Heart left ventricle (tissue), 16 donors: ENCODE measurements around the gene NOTCH3. TPM values are rescaled to one million over a fixed set of nuclear protein-coding genes. Genes with fewer than 3 reads are reported as not detected.

Experiments
- ATAC-seq, 4 donors: fragments of 200-7000 bp; cut with Tn5 transposase; one replicate each; pipeline ENCODE4 v1.9.1; 2020 to 2022; ENCODE audit warnings: moderate library complexity in 4 of 4, mild to moderate bottlenecking in 3 of 4, moderate number of reproducible peaks in 1 of 4
- DNase-seq, 5 donors: peaks; one replicate each; pipeline ENCODE4 v3.0.0-alpha.2; 2020
- H3K27ac ChIP-seq, 12 donors: fragments of 200-600 bp; sonication (generic) in 4 of 12; one replicate each; pipeline versions ENCODE4 v1.5.0 to v1.8.0; 2016 to 2022; ENCODE audit warnings: mild to moderate bottlenecking in 2 of 12
- H3K27me3 ChIP-seq, 9 donors: fragments of 200-600 bp; sonication (generic) in 2 of 9; one replicate each; pipeline versions ENCODE4 v1.5.1 to v1.8.0; 2016 to 2022; ENCODE audit warnings: mild to moderate bottlenecking in 3 of 9
- H3K36me3 ChIP-seq, 9 donors: fragments of 200-600 bp; sonication (generic) in 2 of 9; one replicate each; pipeline versions ENCODE4 v1.5.0 to v1.8.0; 2018 to 2022; ENCODE audit warnings: mild to moderate bottlenecking in 2 of 9
- H3K4me1 ChIP-seq, 12 donors: fragments of 200-600 bp; sonication (generic) in 4 of 12; one replicate each; pipeline versions ENCODE4 v1.5.0 to v1.8.0; 2016 to 2022; ENCODE audit warnings: mild to moderate bottlenecking in 3 of 12
- H3K4me3 ChIP-seq, 12 donors: fragments of 200-600 bp; sonication (generic) in 4 of 12; one replicate each; pipeline versions ENCODE4 v1.5.0 to v1.8.0; 2017 to 2022; ENCODE audit warnings: mild to moderate bottlenecking in 9 of 12, moderate library complexity in 4 of 12
- H3K9me3 ChIP-seq, 12 donors: fragments of 200-600 bp; sonication (generic) in 4 of 12; one replicate each; pipeline versions ENCODE4 v1.5.0 to v1.8.0; 2016 to 2022; ENCODE audit warnings: mild to moderate bottlenecking in 1 of 12
- POLR2A ChIP-seq, 2 donors: fragments of 450-650 bp; IDR thresholded peaks; one replicate each; pipeline ENCODE4 v1.6.1; 2017; ENCODE audit warnings: antibody characterized with exemption in 2 of 2, mild to moderate bottlenecking in 2 of 2, moderate library complexity in 2 of 2
- WGBS, 4 donors: extraction: QIAGEN DNeasy Blood & Tissue Kit in 2 of 4; methylation state at CpG; one replicate each; pipeline versions ENCODE4 v1.1.5 to v1.1.7; 2013 to 2018; 5-methylcytosine and 5-hydroxymethylcytosine counted together
- intact Hi-C, 10 donors: fragments of 100-400 bp; cut with DNase I; formaldehyde crosslinking; loops; one replicate each; pipeline versions ENCODE4 v1.11.1 to v1.14.2; 2022
- polyA plus RNA-seq, 2 donors: library from polyadenylated mRNA; stranded (reverse); fragments of 200-250 nt; gene quantifications; one replicate each; pipeline ENCODE4 v1.2.3, GENCODE V29; 2013
- total RNA-seq, 9 donors: library from RNA; depleted of rRNA in 2 of 9; stranded (reverse); fragments of >200 nt in 2 of 9; fragmentation: NEBNext Ultra II Directional in 3 of 9; extraction: Animal tissue kit (Norgen Biotek cat#: 25700) in 3 of 9; gene quantifications; one replicate each; pipeline versions ENCODE4 v1.1.0 to v1.2.4, GENCODE V29; 2016 to 2023
- TF ChIP-seq, protein P1 (sequence below), 12 donors: fragments of 200-600 bp; sonication (generic) in 4 of 12; IDR thresholded peaks; one replicate each; pipeline versions ENCODE4 v1.5.0 to v1.8.0; 2018 to 2022; ENCODE audit warnings: antibody characterized with exemption in 12 of 12, mild to moderate bottlenecking in 5 of 12
- donor health status: ischemic (EF 13 %, LVEDD 7.1; RV severe dilation, severe dysfunction).
- donor health status: healthy with polysubstance abuse.
- donor health status: DM: no; HTN: yes; CAD: no.
- donor health status: DM: no; HTN: no; CAD: no.
- donor health status: ischemic (EF 25% LVEDD 6.9; RV normal size, moderate dysfunction).
- donor health status: ischemic (EF 25% LVEDD 5.7; RV mildly dilated, moderate dysfunction).
- donor health status: healthy.
- donor health status: DM: yes; HTN: yes; CAD: no.
- donor health status: ischemic (EF 35%, LVEDD 5.7; RV mildly dilated, moderate dysfunction).
- donor health status: nonischemic (EF 11% LVEDD 7.7; RV severe dilation, severe dysfunction).
- donor health status: DM: yes; HTN: yes; CAD: no.
- donor health status: PGD.
- donor health status: ischemic (EF 29% LVEDD 5.4; RV normal size, mild dysfunction).
- donor health status: nonischemic (EF 23%, LVEDD 6.1; RV moderate dilation, normal function).

Gene NOTCH3
- total and polyA plus RNA-seq, 11 donors, result 16.7 to 77.2 (median 29.6) TPM

DNA sequence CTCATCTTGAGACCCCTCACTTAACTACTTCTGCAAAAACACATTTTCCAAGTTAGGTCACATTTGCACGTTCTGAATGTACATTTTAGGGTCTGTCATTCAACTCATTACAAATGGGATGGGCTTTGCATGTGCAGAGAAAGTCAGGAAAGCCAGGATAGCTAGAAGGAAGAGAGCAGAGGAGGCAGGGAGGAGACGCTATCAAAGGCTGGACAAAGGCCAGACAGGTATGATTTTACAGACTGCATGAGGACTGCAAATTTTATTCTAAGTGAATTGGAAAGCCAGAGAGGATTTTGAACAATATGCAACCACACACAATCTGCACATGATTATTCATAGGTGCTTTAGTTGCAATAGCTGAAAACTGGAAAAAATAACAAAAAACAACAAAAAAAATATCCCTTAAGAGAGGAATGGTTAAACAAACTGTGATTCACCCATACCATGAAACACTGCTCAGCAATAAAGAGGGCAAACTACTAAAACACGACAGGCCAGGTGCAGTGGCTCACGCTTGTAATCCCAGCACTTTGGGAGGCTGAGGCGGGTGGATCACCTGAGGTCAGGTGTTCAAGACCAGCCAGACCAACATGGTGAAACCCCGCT lies 72.5 kb downstream of the NOTCH3 start:
- Histone ChIP-seq H3K27me3 (no peaks in the 10 kb centered on the region), H3K9me3 (no peaks in the 10 kb centered on the region), H3K36me3 (peaks cover 0 to 1% (median 0%) of the 10 kb centered on the region in 9 donors), H3K4me3 (no peak overlapping the region), H3K4me1 (peaks cover 0 to 24% (median 13%) of the 10 kb centered on the region in 12 donors), H3K27ac (no peak overlapping the region)
- intact Hi-C loops, result loop anchor here in 1 of 10 donors (5.0 kb wide), 1 partner anchor 249 kb away; the partner anchor contains the start of gene AKAP8
- no peak for DNase-seq
- no peak for TF ChIP-seq POLR2A (IDR thresholded peaks at IDR 0.05)
- TF ChIP-seq, protein P1, sequence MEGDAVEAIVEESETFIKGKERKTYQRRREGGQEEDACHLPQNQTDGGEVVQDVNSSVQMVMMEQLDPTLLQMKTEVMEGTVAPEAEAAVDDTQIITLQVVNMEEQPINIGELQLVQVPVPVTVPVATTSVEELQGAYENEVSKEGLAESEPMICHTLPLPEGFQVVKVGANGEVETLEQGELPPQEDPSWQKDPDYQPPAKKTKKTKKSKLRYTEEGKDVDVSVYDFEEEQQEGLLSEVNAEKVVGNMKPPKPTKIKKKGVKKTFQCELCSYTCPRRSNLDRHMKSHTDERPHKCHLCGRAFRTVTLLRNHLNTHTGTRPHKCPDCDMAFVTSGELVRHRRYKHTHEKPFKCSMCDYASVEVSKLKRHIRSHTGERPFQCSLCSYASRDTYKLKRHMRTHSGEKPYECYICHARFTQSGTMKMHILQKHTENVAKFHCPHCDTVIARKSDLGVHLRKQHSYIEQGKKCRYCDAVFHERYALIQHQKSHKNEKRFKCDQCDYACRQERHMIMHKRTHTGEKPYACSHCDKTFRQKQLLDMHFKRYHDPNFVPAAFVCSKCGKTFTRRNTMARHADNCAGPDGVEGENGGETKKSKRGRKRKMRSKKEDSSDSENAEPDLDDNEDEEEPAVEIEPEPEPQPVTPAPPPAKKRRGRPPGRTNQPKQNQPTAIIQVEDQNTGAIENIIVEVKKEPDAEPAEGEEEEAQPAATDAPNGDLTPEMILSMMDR (IDR thresholded peaks at IDR 0.05), result no peak
- 75 to 81% (median 79%) methylated on average over 6 of the region's 6 CpGs for WGBS, 4 donors
- ATAC-seq, result no peak

DNA sequence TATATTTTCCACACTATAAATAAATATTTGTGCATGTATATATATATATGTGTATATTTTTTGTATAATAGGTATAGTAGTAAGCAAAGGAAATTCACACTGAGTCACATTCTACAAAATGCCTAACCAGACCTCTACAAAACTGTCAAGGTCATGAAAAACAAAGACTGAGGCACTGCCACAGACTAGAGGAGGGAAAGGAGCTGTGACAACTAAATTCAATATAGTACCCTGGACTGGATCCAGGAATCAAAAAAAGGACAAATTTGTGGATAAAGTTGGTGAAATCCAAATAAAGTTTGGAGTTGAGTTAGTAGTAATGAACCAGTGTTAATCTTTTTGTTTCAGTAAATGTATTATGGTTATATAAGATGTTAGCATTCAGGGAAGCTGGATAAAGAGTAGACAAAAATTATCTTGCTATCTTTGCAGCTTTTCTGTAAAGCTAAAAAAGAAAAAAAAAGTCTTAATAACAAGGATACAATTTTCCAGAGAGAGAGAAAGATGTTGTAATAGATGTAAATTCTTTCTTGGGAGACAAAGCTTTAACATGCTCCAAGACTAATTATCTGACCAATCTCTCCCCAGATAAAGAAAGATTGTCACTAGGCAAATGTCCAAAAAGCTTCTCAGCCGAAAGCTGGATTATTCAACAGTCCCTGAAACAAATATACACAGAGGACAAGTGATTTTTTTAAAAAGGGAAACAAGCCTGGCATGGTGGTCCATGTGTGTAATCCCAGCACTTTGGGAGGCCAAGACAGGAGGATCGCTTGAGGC lies 74.5 kb downstream of the NOTCH3 start:
- Histone ChIP-seq H3K36me3 (peaks cover 0 to 21% (median 14%) of the 10 kb centered on the region in 9 donors), H3K27me3 (no peaks in the 10 kb centered on the region), H3K9me3 (no peaks in the 10 kb centered on the region), H3K27ac (peak overlapping the region in 11 of 12 donors; percentile 73 to 99 (median 95)), H3K4me3 (peak overlapping the region in 11 of 12 donors; percentile 52 to 93 (median 73)), H3K4me1 (peaks cover 0 to 30% (median 16%) of the 10 kb centered on the region in 12 donors)
- intact Hi-C loops, result loop anchor here in 1 of 10 donors (5.0 kb wide), 1 partner anchor 251 kb away; the partner anchor contains the start of gene AKAP8
- ATAC-seq (no peak), DNase-seq (no peak)
- 68 to 75% (median 75%) methylated on average over 2 of the region's 2 CpGs for WGBS, 4 donors
- TF ChIP-seq, protein P1 (IDR thresholded peaks at IDR 0.05), result no peak
- no peak for TF ChIP-seq POLR2A (IDR thresholded peaks at IDR 0.05)

DNA sequence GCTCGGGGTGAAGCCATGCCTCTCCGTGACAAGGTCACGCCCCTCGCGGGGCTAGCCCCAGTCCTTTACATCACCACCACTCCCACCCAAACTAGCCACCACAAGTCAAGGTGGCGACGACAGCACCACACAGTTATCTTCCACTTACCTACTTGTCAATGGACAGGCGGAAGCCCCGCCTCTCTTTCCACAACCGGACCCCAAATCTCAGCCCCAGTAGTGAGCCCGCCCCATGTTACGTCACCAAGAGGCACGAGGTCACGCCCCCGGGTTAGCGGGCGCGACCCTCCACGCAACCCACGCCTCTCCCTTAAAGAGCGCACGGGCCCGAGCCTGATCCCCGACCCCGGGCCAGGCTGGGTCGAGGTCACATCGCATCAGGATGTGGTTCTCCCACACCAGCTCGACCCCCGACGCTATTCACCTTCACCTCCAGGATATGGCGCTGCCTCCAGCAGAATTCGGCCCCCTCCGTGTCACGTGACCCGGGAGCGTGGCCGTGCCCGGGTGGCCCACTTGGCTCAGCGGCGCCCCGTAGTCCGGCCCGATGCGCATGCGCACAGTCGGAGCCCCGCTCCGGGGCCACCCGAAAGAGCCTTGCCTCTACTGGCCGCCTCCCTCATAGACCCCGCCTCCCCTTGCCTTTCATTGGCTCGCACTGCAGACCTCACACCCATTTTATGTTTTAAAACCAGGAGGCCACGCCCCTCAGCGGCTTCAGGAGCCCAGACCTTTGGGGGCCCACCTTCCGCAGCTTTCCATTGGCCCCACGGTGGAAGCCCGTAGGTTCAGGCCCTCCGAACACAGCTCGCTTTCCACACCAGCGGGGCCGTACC lies 75.3 kb downstream of the NOTCH3 start:
- DNase-seq, result peak; percentile 98 to 99 (median 99)
- peak in 1 of 2 donors; percentile 50 for TF ChIP-seq POLR2A (IDR thresholded peaks at IDR 0.05)
- TF ChIP-seq, protein P1 (IDR thresholded peaks at IDR 0.05), result peak in 3 of 12 donors; percentile 11 to 15 (median 15)
- Histone ChIP-seq H3K4me1 (peaks cover 0 to 30% (median 16%) of the 10 kb centered on the region in 12 donors), H3K4me3 (peak overlapping the region; percentile 35 to 93 (median 72)), H3K27me3 (no peaks in the 10 kb centered on the region), H3K36me3 (peaks cover 0 to 29% (median 22%) of the 10 kb centered on the region in 9 donors), H3K27ac (peak overlapping the region; percentile 92 to 99 (median 96)), H3K9me3 (no peaks in the 10 kb centered on the region)
- intact Hi-C loops, result loop anchor here in 3 of 10 donors (1.0 to 5.0 kb wide), 4 partner anchors 17 to 252 kb away; partner anchors contain the start of genes SYDE1 (in 2 of the 3) and AKAP8 (in 1 of the 3)
- ATAC-seq, result peak; percentile 91 to 93 (median 92)
- WGBS, 4 donors, result 0% methylated on average over 41 to 61 of the region's 61 CpGs
